Islet of Langerhans (tissue), 1 donor: ENCODE results near the gene GCN1.

Experiments
- FAIRE-seq: peaks from one replicate; lab custom pipeline; 2011; peaks lifted over from hg19 to GRCh38; lab: Jason Lieb, UNC

GCN1 gene

DNA sequence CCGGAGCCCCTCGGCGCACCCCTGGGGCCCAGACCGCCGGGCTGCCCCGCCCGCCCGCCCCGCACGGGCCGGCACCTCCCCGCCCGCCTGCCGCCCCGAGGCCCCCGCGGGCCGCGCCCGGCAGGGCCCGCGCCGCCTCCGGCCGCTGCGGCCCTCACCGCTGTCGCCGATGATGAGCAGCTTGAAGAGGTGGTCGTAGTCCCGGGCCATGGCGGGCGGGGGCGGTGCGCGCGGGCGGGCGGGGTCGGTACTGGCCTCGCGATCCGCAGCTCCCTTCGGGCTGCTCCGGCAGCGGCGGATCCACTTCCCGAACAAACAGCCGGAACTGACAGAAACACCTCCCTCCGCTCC lies 78.1 kb downstream of the GCN1 start, which contains the start of gene RAB35:
Gene RAB35, minus strand, starts transcription at position 313 of the 351 bp plus-strand sequence. Its CDS starts 103 bp downstream, at position 210.
- no peak for FAIRE-seq

GRCh38 chr12:120115692-120116440 lies 78.6 kb downstream of the GCN1 start:
- no peak for FAIRE-seq

DNA sequence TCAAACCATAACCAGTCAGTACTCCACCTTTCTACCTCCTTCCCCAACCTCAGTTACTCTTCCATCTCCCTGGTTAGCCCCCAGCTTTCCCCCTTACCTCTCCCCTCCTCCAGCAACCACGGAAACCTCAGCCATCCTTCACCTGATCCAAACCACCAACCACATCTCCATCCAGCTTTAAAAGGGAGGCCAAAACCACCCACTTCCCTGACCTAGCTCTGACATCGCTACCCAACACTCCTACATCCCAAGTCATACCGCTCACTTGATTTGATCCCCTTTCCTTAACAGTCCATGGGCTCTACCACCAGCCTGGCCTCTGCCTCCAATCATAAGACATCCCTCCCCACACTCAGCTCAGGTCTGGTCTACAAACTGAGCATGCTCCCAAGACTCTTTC lies 79.4 kb downstream of the GCN1 start:
- FAIRE-seq: no peak

- FAIRE-seq: no peak
Measured at GRCh38 chr12:120110550-120111501, 83.7 kb downstream of the GCN1 start.

GRCh38 chr12:120109570-120110267 lies 84.8 kb downstream of the GCN1 start:
- no peak for FAIRE-seq

DNA sequence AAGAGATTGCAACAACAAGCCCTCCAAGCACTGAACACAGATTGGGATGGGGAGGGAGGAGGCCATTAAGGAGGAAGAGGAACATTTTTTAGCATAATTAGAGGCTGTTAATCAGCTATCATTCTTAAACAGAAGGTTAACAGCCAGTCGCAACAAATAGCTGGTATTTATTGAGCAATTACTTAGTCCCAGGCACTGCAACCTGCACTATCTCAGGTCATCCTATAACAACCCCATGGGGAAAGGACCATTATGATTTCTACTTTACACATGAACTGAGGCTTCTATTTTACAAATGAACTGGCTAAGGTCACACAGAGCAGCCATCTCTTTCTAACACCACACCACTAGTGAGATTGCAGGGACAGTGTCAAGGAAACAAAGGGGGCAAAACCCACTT lies 88.4 kb downstream of the GCN1 start:
- FAIRE-seq: no peak

DNA sequence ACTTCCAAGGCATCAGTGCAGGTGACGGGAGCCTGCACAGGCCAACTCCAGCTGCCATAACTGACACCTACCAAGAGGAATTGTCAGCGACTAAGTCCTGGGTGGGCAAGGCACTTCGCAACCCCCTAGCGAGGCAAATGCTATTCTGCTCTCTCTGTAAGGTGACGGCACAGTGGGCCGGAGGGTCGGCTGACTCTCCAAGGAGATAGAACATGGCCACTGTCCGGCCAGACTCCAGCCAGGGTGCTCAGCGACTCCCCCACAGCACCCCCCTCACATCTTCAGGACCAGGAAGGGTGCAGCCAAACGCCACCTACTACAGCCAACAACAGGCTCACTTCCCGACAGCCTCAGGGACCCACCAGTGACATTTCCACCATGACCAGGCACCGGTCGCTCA lies 91.1 kb downstream of the GCN1 start:
- no peak for FAIRE-seq

DNA sequence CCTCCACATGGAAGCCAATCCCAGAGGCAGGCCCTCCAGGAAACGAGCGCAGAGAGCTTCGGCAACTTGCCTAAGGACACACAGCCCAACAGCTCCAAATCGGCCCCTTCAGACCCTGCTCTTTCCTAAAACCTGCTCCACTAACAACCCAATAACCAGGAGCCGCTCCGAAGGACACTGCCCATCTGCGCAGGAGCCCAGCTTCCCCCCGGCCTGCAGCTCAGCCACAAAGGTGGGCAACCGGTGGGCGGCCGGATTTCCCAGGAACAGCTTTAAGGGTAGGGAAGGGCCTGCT lies 91.5 kb downstream of the GCN1 start:
- FAIRE-seq: no peak

DNA sequence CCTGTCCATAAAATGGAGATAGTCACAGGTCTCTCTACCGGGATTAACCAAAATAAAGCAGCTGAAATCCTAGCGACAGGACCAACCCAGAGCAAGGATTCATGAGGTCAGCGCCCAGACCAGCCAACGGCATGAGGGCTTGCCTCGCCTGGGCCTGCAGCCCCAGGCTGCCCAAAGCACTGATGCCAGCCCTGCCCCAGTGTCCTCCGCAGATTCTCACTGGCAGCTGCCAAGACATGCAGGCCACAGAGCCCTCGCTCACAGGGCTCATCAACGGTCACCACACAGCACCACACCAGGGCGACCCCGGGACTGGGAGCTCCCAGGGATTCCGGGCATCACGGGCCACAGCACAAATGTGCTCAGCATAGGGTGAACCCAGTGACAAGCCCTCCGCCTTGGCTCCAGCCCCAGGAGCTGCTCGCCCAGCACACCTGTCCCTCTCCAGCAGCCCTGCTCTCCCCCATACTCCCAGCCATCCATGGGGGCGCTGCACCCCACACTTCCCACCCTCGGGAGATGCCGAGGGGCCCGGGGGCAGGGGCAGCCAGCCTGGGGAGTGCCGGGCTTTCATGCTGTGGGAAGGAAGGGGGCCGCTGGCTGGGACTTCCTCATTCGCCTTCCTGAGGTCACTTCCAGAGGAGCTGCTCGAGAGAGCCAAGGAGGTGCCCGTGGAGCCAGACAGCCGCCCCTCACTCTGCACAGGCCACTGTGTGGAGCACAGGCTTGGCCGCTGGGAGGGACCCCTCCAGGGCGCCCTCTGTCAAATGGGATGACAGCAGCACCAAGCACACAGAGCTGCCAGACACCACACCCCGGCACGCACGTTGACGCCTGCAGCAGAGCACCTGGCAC lies 92.1 kb downstream of the GCN1 start:
- no peak for FAIRE-seq

- no peak for FAIRE-seq
Measured at GRCh38 chr12:120101617-120102016, 92.9 kb downstream of the GCN1 start.

GRCh38 chr12:120101182-120101581 lies 93.3 kb downstream of the GCN1 start:
- FAIRE-seq: no peak

DNA sequence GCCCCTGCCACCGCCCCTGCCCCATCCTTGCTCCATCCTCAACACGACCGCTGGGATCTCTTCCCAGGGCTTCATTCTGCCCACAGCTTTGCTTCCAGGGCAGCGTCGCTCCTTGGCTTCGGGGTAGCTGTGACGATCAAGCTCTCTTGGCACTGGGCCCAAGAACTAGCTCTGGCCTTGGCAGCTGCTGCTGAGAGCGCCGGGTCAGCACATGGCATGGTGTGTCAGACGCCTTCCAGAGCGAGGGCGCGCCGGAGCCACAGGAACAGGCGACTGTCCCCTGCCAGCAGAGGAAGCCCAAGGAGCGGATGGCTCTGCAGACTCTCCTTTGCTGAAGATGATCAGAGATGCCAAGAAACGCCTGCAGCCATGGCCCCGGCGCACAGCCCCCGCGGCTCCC lies 93.9 kb downstream of the GCN1 start:
- no peak for FAIRE-seq

DNA sequence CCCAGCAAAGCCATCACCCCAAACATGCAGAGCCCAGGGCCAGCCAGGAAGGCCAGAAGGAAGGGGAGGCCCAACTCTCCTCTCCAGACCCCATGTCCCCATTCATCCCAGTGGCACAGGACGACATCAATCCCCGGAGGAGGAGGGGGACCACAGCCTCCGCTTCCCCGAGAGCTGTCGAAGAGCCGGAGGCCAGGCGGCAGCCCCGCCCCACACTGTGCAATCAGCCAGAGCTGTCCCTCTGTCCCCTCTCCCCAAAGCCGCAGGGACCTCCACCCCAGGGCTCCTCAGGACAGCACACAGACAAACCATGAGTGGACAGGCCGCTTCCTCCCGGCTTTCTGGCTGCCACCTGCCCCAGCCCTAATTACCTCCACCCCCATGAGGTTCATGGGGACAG lies 94.8 kb downstream of the GCN1 start:
- no peak for FAIRE-seq

DNA sequence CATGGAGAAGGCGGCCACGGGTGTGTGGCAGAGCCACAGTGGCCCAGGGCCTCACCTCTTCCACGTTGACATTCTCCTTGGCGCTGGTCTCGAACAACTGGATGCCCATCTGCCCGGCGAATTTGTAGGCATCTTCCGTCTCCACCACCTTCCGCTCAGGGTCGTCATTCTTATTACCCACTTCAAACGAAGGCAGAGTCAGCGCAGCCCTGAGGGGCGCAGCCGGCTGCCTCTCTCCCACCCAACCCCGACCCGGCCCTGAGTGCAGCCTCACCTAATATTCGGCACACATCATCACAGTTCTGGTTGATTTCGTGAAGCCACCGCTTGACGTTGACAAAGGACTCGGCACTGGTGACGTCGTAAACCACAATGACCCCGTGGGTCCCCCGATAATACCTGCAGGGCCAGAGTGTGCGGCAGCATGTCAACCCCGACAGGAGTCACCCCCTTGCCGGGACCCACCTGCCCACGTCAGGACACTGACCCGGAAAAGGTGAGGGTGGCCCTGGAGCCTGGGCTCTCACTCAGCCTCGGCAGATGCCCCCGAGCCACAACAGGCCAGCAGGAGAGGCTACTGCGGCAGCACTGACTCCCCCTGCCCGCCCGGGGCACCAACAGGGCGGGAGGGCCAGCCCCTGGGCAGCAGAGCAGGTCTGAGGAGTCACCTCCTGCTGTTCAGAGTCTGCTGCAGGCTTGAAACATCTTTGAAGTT lies 95.6 kb downstream of the GCN1 start:
- no peak for FAIRE-seq

DNA sequence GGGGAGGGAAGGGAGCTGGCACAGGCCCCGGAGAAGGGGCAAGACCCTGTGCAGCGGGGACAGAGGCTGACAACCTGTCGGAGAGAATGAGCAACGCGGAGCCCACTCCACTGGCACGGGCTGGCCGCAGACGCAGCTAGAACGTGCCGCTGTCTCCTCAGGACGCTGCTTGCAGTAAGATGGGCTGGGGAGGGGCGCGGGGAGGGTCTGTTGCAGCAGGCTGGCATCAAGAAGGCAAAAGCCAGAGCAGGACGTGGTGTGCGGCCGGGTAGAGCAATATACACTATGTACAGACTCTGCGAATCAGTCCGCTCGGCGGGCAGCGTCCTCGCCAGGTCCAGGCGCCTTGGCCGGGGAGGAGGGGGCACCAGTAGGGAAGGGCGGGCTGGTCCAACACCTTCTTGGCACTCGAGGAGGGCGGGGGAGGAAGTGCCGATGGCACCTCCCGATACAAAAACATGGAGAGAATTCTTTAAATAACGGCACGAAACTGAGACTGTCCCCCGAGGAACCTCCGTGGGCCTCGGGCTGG lies 97.8 kb downstream of the GCN1 start:
- FAIRE-seq: no peak

GRCh38 chr12:120095736-120096135 lies 98.8 kb downstream of the GCN1 start:
- FAIRE-seq: no peak

- FAIRE-seq: no peak
Measured at GRCh38 chr12:120095331-120095730, 99.2 kb downstream of the GCN1 start.

DNA sequence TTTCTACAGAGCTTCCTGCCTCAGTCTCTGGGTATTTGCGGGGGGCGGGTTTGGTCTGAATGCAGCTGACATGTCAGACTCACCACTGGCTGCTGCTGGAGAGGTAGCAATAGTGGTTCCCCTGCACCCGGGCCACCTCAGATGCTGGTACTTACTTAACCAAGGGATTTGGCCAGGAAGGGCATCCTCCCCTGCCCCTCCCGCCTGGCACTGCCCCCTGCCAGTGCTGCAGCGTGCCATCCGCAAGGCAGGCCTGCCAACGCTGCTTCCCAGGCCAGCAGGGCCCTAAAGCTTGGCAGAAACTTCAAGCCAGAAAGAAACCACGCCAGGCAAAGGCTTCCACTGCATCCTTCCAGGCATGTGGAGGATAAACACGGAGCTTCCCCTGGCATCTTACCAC lies 100.0 kb downstream of the GCN1 start:
- no peak for FAIRE-seq

GRCh38 chr12:120093592-120094355 lies 100.7 kb downstream of the GCN1 start:
- no peak for FAIRE-seq

GRCh38 chr12:120093336-120093591 lies 101.3 kb downstream of the GCN1 start:
- FAIRE-seq: no peak
